Fibroblast of the aortic adventitia (primary cell): Measurements from ENCODE around the gene LMO4. TPM values are rescaled to one million over a fixed set of nuclear protein-coding genes. Genes with fewer than 3 reads are reported as not detected.
A peak's percentile ranks its signal among the peaks of the same experiment; 100 is the strongest.

ENCODE experiments used
- DNase-seq: peaks from one replicate; pipeline ENCODE4 v3.0.0-alpha.2; 2010; ENCODE audit warnings: low read depth
- H3K4me3 ChIP-seq: 2 replicates; pipeline ENCODE4 v1.5.1; 2011; ENCODE audit warnings: low read depth, mild to moderate bottlenecking, control low read depth, low read length, moderate library complexity
- CTCF ChIP-seq: IDR thresholded peaks from 2 replicates; pipeline ENCODE4 v1.5.1; 2011; ENCODE audit warnings: mild to moderate bottlenecking, low read length, control low read depth, inconsistent platforms; ENCODE audit not compliant: insufficient read depth
- total RNA-seq: library from RNA; depleted of rRNA; stranded (reverse); fragments of >200 nt; gene quantifications from 2 replicates; pipeline ENCODE4 v1.2.3, GENCODE V29; 2012; ENCODE audit warnings: low replicate concordance

The LMO4 gene
- total RNA-seq, 1 donor = 47.1 TPM

DNA sequence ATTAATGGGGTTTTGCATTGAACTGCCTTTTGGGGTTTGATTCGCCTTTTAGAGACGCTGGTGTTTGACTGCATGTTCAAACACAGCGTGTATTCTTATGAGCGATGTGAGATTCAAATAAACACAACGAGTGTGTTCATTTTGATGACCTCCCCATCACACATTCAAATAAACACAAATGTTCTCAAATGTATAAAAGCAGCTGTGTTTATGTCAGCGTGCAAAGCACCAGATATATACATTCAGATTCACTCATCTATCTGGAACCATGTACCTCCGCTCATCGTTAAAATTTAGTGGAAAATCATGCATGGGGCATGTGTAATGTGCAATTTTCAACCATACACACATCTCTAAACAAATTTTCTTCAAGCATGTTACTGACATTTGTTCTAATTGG is 21.4 kb upstream of the LMO4 start:
- no peak for DNase-seq
- H3K4me3 ChIP-seq = no peak overlapping the region
- TF ChIP-seq CTCF = no peak

- no peak for TF ChIP-seq CTCF
- H3K4me3 ChIP-seq = no peak overlapping the region
- no peak for DNase-seq
Observed at GRCh38 chr1:87307931-87308330, 20.7 kb upstream of the LMO4 start.

- TF ChIP-seq CTCF = no peak
- H3K4me3 ChIP-seq = no peak overlapping the region
- DNase-seq = no peak
Observed at GRCh38 chr1:87314091-87314490, 14.6 kb upstream of the LMO4 start.

GRCh38 chr1:87318056-87318650 is 10.5 kb upstream of the LMO4 start:
- TF ChIP-seq CTCF = no peak
- DNase-seq = no peak
- H3K4me3 ChIP-seq = no peak overlapping the region

GRCh38 chr1:87318806-87319205 is 9.9 kb upstream of the LMO4 start:
- no peak for TF ChIP-seq CTCF
- H3K4me3 ChIP-seq = no peak overlapping the region
- DNase-seq = no peak

DNA sequence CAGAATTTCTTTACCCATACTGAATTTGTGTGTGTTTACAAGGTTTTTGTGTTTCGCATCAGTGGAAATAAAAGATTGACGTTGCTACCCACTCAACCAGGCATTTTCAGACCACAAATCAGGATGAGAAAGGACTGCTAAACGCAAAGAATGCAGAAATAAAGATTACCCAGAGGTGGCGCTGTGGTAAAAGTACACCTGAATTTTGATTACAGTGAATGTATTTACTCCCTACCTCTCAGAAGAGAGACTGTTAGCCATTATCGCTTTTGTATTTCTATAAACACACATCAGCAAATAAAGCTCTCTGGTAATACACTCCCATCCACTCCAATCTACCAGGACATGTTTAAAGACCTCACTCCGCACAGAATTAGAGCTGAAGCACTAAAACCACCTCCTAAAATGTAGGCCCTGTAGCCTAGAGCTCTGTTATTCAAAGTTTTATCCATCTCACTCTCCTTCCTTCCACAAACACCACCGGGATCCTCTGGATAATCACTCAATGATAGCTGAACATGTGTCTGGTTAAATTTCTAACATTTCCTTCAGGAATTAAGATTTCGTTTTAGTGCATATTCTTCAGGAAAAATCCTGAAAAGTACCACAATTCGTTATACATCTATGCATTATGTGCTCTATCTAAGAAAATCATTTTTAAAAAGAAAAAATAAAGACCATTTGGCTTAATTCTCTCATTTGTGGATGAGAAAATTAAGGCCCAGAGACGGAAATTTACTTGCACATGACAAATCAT is 2.5 kb upstream of the LMO4 start:
- DNase-seq = peak; percentile 70
- TF ChIP-seq CTCF = peak; percentile 71
- H3K4me3 ChIP-seq = no peak overlapping the region
